Calu3 (cell line): ENCODE measurements around the gene LARP1. TPM values are rescaled to one million over a fixed set of nuclear protein-coding genes. Genes with fewer than 3 reads are reported as not detected.

Experiments used
- BruUV-seq: library from RNA; stranded (reverse); fragments of 400-500 nt; replicated peaks from 2 replicates; lab custom pipeline; 2021; lab: Mats Ljungman, UMichigan
- CTCF ChIA-PET: fragments of 300-600 bp; sonication (Branson Sonifier 250); formaldehyde crosslinking; loops from one replicate; lab custom pipeline; 2022; ENCODE audit warnings: antibody characterized with exemption; lab: Charles Lee
- DNase-seq: peaks from one replicate; pipeline ENCODE4 v3.0.0; 2022
- H3K27ac Mint-ChIP-seq: one replicate; pipeline ENCODE4 v1.8.0; 2022; ENCODE audit warnings: mixed read lengths; ENCODE audit not compliant: unreplicated experiment
- H3K27me3 Mint-ChIP-seq: one replicate; pipeline ENCODE4 v1.8.0; 2022; ENCODE audit warnings: mixed read lengths; ENCODE audit not compliant: unreplicated experiment
- H3K36me3 Mint-ChIP-seq: one replicate; pipeline ENCODE4 v1.8.0; 2022; ENCODE audit warnings: mild to moderate bottlenecking, moderate library complexity, mixed read lengths; ENCODE audit not compliant: insufficient read depth, unreplicated experiment
- H3K4me1 Mint-ChIP-seq: one replicate; pipeline ENCODE4 v1.8.0; 2022; ENCODE audit warnings: mild to moderate bottlenecking, low read depth, mixed read lengths; ENCODE audit not compliant: unreplicated experiment
- H3K4me3 Mint-ChIP-seq: one replicate; pipeline ENCODE4 v1.8.0; 2022; ENCODE audit warnings: mild to moderate bottlenecking, low read depth, moderate library complexity, mixed read lengths; ENCODE audit not compliant: unreplicated experiment
- H3K9me3 Mint-ChIP-seq: one replicate; pipeline ENCODE4 v1.8.0; 2022; ENCODE audit warnings: low read depth, mixed read lengths; ENCODE audit not compliant: unreplicated experiment
- CTCF ChIP-seq: fragments of 200-600 bp; IDR thresholded peaks from one replicate; pipeline ENCODE4 v1.8.0; 2022; ENCODE audit warnings: antibody characterized with exemption; ENCODE audit not compliant: unreplicated experiment
- intact Hi-C: fragments of 100-400 bp; cut with micrococcal nuclease; formaldehyde crosslinking; loops from one replicate; pipeline ENCODE4 v1.10.0; 2022; ENCODE audit not compliant: unreplicated experiment
- total RNA-seq: library from RNA; stranded (reverse); gene quantifications from 2 replicates; pipeline ENCODE4 v1.2.3, GENCODE V29; 2022

LARP1 gene
- total RNA-seq, 1 experiment from 2014 or later: 339 TPM

GRCh38 chr5:154782812-154783592 lies 27.8 kb downstream of the LARP1 start:
- peaks cover 30% of the 10 kb centered on the region for H3K36me3 Mint-ChIP-seq
- TF ChIP-seq CTCF: no peak
- H3K4me3 Mint-ChIP-seq: no peak overlapping the region
- no TSS peak for BruUV-seq
- no peak overlapping the region for H3K27ac Mint-ChIP-seq
- intact Hi-C loops: loop anchor here (2.0 kb wide), 1 partner anchor 24 kb away; no protein-coding TSS in a partner anchor
- peaks cover 35% of the 10 kb centered on the region for H3K4me1 Mint-ChIP-seq
- CTCF ChIA-PET: interaction anchor here (0.6 kb wide), 1 partner anchor 134 kb away, joined by 4 read pairs; no protein-coding TSS in a partner anchor
- DNase-seq: no peak
- no peaks in the 10 kb centered on the region for H3K9me3 Mint-ChIP-seq
- no peaks in the 10 kb centered on the region for H3K27me3 Mint-ChIP-seq

GRCh38 chr5:154783774-154784460 lies 28.7 kb downstream of the LARP1 start:
- no peak for TF ChIP-seq CTCF
- H3K4me1 Mint-ChIP-seq: peaks cover 35% of the 10 kb centered on the region
- CTCF ChIA-PET: no interaction called here
- no TSS peak for BruUV-seq
- H3K36me3 Mint-ChIP-seq: peaks cover 29% of the 10 kb centered on the region
- no peaks in the 10 kb centered on the region for H3K9me3 Mint-ChIP-seq
- H3K27me3 Mint-ChIP-seq: no peaks in the 10 kb centered on the region
- DNase-seq: no peak
- intact Hi-C loops: loop anchor here (2.0 kb wide), 1 partner anchor 25 kb away; no protein-coding TSS in a partner anchor
- no peak overlapping the region for H3K4me3 Mint-ChIP-seq
- no peak overlapping the region for H3K27ac Mint-ChIP-seq

- no peak overlapping the region for H3K4me3 Mint-ChIP-seq
- no TSS peak for BruUV-seq
- TF ChIP-seq CTCF: no peak
- peaks cover 21% of the 10 kb centered on the region for H3K36me3 Mint-ChIP-seq
- CTCF ChIA-PET: no interaction called here
- no peak overlapping the region for H3K27ac Mint-ChIP-seq
- H3K9me3 Mint-ChIP-seq: no peaks in the 10 kb centered on the region
- no peaks in the 10 kb centered on the region for H3K27me3 Mint-ChIP-seq
- intact Hi-C loops: no loop called here
- H3K4me1 Mint-ChIP-seq: peaks cover 35% of the 10 kb centered on the region
- DNase-seq: no peak
Measured at GRCh38 chr5:154784856-154785255, 29.7 kb downstream of the LARP1 start.

- BruUV-seq: no TSS peak
- Mint-ChIP-seq H3K27me3 (no peaks in the 10 kb centered on the region), H3K27ac (no peak overlapping the region), H3K36me3 (peaks cover 27% of the 10 kb centered on the region), H3K4me1 (peaks cover 32% of the 10 kb centered on the region), H3K9me3 (no peaks in the 10 kb centered on the region), H3K4me3 (no peak overlapping the region)
- no peak for TF ChIP-seq CTCF
- CTCF ChIA-PET: no interaction called here
- no peak for DNase-seq
- intact Hi-C loops: no loop called here
Measured at GRCh38 chr5:154786414-154786813, 31.2 kb downstream of the LARP1 start.
